HG02588 (cell line): Measurements from ENCODE around the gene TRO.

Experiments used
- ATAC-seq: cut with Tn5 transposase; IDR thresholded peaks from one replicate; pipeline ENCODE4 v1.9.1; 2021; ENCODE audit warnings: mild to moderate bottlenecking, moderate library complexity; ENCODE audit not compliant: unreplicated experiment

The TRO gene

DNA sequence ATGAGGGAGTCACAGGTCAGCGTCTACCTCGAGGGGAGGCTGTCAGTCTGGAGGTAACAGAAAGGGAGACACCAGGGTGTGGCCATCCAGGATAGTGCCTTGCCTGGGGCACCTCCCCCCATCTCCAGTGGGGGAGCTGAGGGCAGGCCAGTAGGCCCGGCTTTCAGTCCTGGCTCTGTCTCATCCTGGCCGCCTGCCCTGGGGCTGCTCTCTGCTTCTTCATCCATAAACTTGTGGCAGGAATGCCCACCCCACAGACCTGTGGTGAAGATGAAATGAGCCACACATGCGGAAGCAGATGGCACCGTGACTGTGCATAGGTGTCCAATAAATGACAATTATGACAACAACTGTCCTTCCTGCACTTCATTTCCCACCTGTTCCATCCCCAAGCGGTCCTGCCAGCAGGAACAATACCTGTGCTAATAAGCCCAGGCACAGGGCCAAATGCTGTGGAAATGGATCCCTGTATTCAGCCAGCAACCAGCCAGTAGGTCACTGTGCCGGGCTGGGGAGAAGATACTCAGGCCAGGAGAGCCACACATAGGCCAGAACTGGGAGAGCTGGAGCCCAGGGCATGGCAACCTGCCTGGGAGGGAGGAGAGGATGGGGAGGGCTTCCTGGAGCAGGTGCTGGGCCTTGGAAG lies 30.2 kb downstream of the TRO start:
- no peak for ATAC-seq

DNA sequence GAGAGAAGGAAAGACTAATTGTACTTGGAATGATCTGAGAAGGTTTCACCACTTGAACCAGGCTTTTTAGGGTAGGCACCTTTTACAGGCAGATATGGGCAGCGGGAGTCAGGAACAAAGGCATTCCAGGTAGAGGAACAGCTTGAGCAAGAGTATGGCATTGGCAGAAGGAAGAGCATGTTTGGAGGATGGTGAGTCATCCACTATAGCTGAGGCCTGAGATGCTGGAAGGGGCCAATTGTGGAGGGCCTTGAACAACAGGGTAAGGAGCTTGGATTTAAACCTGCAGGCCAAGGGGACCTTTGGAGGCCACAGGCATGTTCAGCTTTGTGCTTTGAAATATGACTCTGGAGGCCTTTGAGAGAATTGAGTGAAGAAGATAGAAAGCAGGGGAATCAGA lies 41.1 kb downstream of the TRO start:
- ATAC-seq = no peak

DNA sequence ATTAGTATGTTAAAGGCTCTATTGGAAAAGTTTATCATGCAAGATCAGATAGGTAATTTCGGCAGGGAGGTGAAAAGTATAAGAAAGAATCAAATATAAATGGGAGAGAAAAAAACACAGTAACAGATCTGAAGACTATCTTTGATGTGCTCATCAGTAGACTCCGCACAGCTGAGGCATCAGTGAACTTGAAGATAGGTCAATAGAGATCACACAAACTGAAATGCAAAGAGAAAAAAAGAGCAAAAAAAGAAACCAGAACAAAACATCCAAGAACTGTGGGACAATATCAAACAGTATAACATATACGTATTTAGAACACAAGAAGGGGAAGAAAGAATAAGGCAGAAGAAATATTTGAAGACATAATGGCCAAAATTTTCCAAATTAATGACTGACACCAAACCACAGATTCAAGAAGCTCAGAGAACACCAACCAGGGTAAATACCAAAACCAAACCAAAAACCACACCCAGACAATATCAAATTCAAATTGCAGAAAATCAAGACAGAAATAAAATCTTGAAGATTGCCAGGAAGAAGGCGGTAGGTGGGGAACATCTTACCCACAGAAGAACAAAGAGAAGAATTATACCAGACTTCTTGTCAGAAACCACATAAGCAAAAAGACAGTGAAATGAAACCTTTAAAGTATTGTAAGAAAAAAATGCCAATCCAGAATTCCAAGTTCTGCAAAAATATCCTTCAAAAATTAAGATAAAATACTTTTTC lies 44.3 kb downstream of the TRO start:
- ATAC-seq = no peak

DNA sequence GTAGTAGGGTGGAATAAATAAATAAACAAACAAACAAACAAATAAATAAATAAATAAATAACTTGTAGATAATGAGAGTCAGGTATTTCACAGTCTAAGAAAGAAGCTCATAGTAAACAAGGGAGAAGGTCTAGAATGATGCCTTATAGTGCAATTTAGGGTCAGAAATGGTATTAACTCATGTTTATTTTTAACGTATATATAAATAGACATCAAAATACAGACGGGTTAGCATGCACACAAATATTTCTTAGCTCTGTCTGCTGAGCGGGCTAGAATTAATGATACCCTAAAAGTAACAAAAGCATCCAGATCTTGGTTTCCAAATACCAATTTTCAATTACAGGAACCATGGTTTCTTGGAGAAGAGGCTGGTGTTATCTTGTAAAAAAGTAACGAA lies 56.8 kb downstream of the TRO start:
- no peak for ATAC-seq

DNA sequence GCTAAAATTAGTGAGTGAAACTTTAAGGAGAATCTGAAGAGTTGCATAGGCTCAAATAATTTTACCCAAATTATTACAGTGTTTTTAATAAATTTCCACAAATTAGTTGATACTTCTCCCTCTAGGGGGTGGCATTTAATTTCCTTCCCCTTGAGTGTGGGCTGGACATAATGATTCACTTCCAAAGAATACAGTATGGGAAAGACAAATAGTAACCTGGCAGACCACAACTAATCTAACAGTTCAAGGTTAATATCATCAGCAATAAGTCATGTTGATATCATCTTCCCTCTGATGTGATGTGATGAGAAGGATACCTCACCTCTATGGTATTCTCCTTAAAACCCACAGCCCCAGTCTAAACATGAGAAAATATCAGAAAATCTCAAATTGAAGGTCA lies 57.8 kb downstream of the TRO start:
- ATAC-seq = no peak

DNA sequence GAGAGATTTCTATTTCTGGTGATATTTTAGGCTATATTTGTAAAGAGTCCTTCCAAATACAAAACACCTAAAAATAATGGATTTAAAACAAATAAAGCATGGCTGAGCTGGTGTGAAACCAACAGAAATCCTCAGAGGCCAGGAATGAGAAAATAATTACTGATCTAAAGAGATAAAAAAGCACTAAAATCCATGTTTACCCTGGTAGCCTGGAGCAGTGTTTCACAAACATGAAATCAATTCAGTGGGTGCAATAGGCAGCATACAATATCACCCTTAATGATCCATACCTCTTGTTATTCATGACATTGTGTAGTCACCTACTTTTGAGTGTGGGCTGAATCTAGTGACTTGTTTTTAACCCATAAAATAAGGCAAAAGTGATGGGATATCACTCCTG lies 58.8 kb downstream of the TRO start:
- ATAC-seq = no peak

DNA sequence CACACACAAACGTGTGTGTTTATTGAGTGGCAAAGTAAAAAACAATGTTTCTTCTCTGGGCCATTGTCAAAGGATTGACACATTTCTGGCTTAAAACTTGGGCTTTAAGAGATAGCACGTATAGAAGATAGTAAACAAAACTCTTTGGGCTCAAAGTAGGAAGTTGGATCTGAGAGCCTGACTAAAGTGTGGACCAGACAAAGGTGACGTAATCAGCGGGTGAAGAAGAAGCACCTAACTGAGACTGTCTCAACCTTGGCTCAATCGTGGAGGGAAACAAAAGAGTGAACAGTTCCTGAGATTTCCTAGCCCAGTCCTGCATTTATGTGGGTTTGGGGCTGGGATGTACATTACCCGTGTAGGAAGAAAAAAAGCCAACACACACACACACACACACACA lies 59.7 kb downstream of the TRO start:
- ATAC-seq = no peak
